Spleen (tissue), 11 donors: ENCODE results near the gene NARS2. TPM values are rescaled to one million over a fixed set of nuclear protein-coding genes. Genes with fewer than 3 reads are reported as not detected.

ENCODE experiments used
- DNase-seq: peaks from one replicate; pipeline ENCODE4 v3.0.0-alpha.2; 2020
- H3K27ac ChIP-seq, 8 donors: fragments of 200-600 bp; sonication (generic) in 7 of 8; 1 replicate in 4 of 8; 2 replicates in 4 of 8; pipeline versions ENCODE4 v1.5.0 to v1.8.0; 2016 to 2021; ENCODE audit warnings: inconsistent platforms in 4 of 8, mild to moderate bottlenecking in 4 of 8, moderate library complexity in 1 of 8
- H3K27me3 ChIP-seq, 7 donors: fragments of 200-600 bp; sonication (generic) in 6 of 7; replicated peaks in 1 of 7; 1 replicate in 4 of 7; 2 replicates in 3 of 7; pipeline versions ENCODE4 v1.5.0 to v1.8.0; 2016 to 2021; ENCODE audit warnings: inconsistent platforms in 3 of 7, mild to moderate bottlenecking in 1 of 7
- H3K36me3 ChIP-seq, 6 donors: fragments of 200-600 bp; sonication (generic) in 5 of 6; 1 replicate in 4 of 6; 2 replicates in 2 of 6; pipeline versions ENCODE4 v1.5.0 to v1.8.0; 2016 to 2021; ENCODE audit warnings: inconsistent platforms in 2 of 6
- H3K4me1 ChIP-seq, 6 donors: fragments of 200-600 bp; sonication (generic) in 5 of 6; 1 replicate in 3 of 6; 2 replicates in 3 of 6; pipeline versions ENCODE4 v1.5.0 to v1.8.0; 2016 to 2021; ENCODE audit warnings: inconsistent platforms in 3 of 6
- H3K4me3 ChIP-seq, 8 donors: fragments of 200-600 bp; sonication (generic) in 7 of 8; 1 replicate in 4 of 8; 2 replicates in 4 of 8; pipeline versions ENCODE4 v1.5.0 to v1.8.0; 2016 to 2021; ENCODE audit warnings: inconsistent platforms in 4 of 8, mild to moderate bottlenecking in 4 of 8, moderate library complexity in 2 of 8
- H3K9me3 ChIP-seq, 8 donors: fragments of 200-600 bp; sonication (generic) in 7 of 8; 1 replicate in 4 of 8; 2 replicates in 4 of 8; pipeline versions ENCODE4 v1.5.0 to v1.8.0; 2016 to 2021; ENCODE audit warnings: inconsistent platforms in 4 of 8
- POLR2A ChIP-seq, 3 donors: fragments of 450-650 bp; IDR thresholded peaks; one replicate each; pipeline ENCODE4 v1.5.1; 2017; ENCODE audit warnings: antibody characterized with exemption in 3 of 3, mild to moderate bottlenecking in 1 of 3
- POLR2AphosphoS5 ChIP-seq, 3 donors: sonication (generic); formaldehyde crosslinking; IDR thresholded peaks; one replicate each; pipeline ENCODE4 v1.5.1; 2017; ENCODE audit warnings: antibody characterized with exemption in 3 of 3
- WGBS, 5 donors: extraction: QIAGEN DNeasy Blood & Tissue Kit in 3 of 5; methylation state at CpG; one replicate each; pipeline versions ENCODE4 v1.1.5 to v1.1.7; 2013 to 2018; 5-methylcytosine and 5-hydroxymethylcytosine counted together
- intact Hi-C: fragments of 100-400 bp; cut with DNase I; formaldehyde crosslinking; loops from one replicate; pipeline ENCODE4 v1.15.0; 2023; ENCODE audit warnings: low total_unique reads
- polyA plus RNA-seq, 3 donors: library from polyadenylated mRNA; stranded (reverse); fragments of 200-250 nt; gene quantifications; one replicate each; pipeline ENCODE4 v1.2.1, GENCODE V29; 2013
- total RNA-seq, 7 donors: library from RNA; depleted of rRNA in 3 of 7; stranded (reverse); fragments of >200 nt in 3 of 7; fragmentation: NEBNext Ultra II Directional in 4 of 7; extraction: Animal tissue kit (Norgen Biotek cat#: 25700) in 4 of 7; gene quantifications; one replicate each; pipeline versions ENCODE4 v1.1.0 to v1.2.1, GENCODE V29; 2016 to 2021
- TF ChIP-seq, protein P1 (sequence below), 11 experiments: fragments of 200-600 bp in 7 of 11; fragments of 450-650 bp in 4 of 11; sonication (generic) in 4 of 11; IDR thresholded peaks in 8 of 11; conservative IDR thresholded peaks in 3 of 11; 1 replicate in 7 of 11; 2 replicates in 4 of 11; pipeline versions ENCODE4 v1.4.0 to v1.8.0; 2016 to 2021; ENCODE audit warnings: antibody characterized with exemption in 11 of 11, inconsistent platforms in 4 of 11, mild to moderate bottlenecking in 1 of 11
- donor health status: healthy with polysubstance abuse.
- donor health status: DM: no; HTN: no; CAD: no; lungs with moderate emphysema.
- donor health status: DM: no; HTN: no; CAD: no.
- donor health status: Bipolar disorder and iron deficiency.
- donor health status: healthy.
- donor health status: DM: no; HTN: no; CAD: no.
- donor health status: DM: yes; HTN: yes; CAD: no.

NARS2 gene
- total and polyA plus RNA-seq, 10 donors: 11.2 to 19.7 (median 14.6) TPM

DNA sequence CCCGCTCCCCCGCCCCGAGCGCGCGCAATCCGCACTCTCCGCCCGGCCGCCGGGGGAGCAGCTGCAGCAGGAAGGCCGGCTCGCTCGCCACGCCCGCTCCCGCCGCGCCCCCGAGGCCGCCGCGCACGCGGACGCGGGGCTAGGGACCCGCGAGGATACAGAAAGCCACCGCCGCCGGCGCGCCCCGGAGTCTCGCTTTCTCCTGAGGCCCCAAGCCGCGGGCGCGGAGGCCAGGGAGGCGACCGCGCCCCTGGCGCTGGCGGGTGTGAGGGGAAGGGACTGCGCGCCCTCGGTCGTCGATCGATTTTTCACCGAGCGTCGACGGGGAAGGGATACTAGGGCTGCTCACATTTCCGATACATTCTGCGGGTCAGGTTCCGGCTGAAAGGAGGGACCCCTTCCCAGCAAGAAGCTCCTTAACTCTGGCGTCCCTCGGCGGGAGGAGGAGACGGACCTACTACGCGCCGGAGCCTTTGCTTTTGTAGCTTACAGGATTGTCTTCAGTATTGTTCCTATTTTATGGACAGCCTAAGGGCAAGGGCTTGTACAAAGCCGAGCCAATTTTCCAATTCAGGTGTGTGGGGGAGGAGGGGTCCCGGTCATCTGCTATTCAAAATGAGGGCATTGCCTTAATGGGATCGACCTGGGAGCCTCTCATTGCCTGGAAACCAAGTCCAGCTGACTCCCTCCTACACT lies 156.6 kb downstream of the NARS2 start:
- WGBS, 5 donors: 0 to 1% (median 1%) methylated on average over 41 to 68 of the region's 68 CpGs
- Histone ChIP-seq H3K9me3 (no peaks in the 10 kb centered on the region), H3K4me3 (peak overlapping the region; percentile 45 to 81 (median 66)), H3K27me3 (no peaks in the 10 kb centered on the region), H3K4me1 (peaks cover 8 to 74% (median 59%) of the 10 kb centered on the region in 6 donors), H3K27ac (peak overlapping the region; percentile 30 to 100 (median 98)), H3K36me3 (no peaks in the 10 kb centered on the region)
- intact Hi-C loops: loop anchor here (5.0 kb wide), 1 partner anchor 144 kb away; no protein-coding TSS in a partner anchor
- TF ChIP-seq POLR2A (IDR thresholded peaks at IDR 0.05) (peak in 2 of 3 donors; percentile 3 to 44), POLR2AphosphoS5 (IDR thresholded peaks at IDR 0.05) (peak; percentile 77 to 86 (median 84))
- TF ChIP-seq, protein P1, sequence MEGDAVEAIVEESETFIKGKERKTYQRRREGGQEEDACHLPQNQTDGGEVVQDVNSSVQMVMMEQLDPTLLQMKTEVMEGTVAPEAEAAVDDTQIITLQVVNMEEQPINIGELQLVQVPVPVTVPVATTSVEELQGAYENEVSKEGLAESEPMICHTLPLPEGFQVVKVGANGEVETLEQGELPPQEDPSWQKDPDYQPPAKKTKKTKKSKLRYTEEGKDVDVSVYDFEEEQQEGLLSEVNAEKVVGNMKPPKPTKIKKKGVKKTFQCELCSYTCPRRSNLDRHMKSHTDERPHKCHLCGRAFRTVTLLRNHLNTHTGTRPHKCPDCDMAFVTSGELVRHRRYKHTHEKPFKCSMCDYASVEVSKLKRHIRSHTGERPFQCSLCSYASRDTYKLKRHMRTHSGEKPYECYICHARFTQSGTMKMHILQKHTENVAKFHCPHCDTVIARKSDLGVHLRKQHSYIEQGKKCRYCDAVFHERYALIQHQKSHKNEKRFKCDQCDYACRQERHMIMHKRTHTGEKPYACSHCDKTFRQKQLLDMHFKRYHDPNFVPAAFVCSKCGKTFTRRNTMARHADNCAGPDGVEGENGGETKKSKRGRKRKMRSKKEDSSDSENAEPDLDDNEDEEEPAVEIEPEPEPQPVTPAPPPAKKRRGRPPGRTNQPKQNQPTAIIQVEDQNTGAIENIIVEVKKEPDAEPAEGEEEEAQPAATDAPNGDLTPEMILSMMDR (IDR thresholded peaks at IDR 0.05 in 8 of 11, conservative IDR thresholded peaks at IDR 0.05 in 3 of 11): peak in 3 of 11 experiments; percentile 16 to 55 (median 27)
- DNase-seq: peak; percentile 96

DNA sequence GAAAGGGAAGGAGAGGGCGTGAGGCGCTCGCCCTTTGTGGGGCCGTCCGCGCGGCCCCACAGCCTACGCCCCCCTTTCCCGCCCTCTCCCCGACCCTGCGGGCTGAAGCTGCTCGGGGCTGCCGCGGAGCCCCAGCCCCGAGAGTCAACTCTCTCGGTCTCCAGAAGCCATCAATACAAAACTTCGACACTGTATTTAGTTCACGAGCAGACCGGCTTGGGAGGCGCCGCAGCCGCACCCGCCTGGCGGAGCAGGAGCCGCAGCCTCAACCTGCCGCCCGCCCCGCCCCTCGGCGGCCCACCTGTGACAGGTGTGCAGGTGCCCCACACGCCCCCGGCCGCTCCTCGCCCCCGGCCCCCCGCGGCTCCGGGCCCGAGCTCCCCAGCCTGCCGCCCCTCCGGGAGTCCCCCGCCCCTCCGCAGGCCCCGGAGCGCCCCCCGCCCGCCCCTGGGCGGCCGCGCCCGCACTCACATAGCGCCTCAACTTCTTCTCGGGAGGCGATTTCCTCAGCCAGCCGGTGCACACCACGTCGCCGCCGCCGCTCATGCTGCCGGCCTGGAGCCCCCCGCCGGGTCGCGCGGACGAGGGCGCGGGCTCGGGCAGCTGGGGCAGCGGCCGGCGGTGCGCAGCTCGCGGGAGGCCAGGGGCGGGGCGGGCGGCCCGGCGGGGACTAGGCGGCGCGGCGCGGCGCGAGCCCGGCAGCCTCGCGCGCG lies 157.3 kb downstream of the NARS2 start, which contains the start of gene GAB2:
TSS of gene GAB2 (minus strand) at position 646 of the 713 bp plus-strand sequence. CDS start at position 546, 100 bp downstream.
- intact Hi-C loops: loop anchor here (5.0 kb wide), 1 partner anchor 145 kb away; no protein-coding TSS in a partner anchor
- Histone ChIP-seq H3K27ac (peak within 1 kb of the TSS; percentile 92 to 100 (median 98)), H3K9me3 (no peaks in the 10 kb centered on the region), H3K27me3 (no peaks in the 10 kb centered on the region), H3K4me1 (peaks cover 8 to 81% (median 59%) of the 10 kb centered on the region in 6 donors), H3K36me3 (no peaks in the 10 kb centered on the region), H3K4me3 (peak within 1 kb of the TSS; percentile 58 to 81 (median 73))
- TF ChIP-seq POLR2A (IDR thresholded peaks at IDR 0.05): peak in 1 of 3 donors; percentile 12
- TF ChIP-seq POLR2AphosphoS5 (IDR thresholded peaks at IDR 0.05): no peak
- TF ChIP-seq, protein P1 (IDR thresholded peaks at IDR 0.05 in 8 of 11, conservative IDR thresholded peaks at IDR 0.05 in 3 of 11): peak in 2 of 11 experiments; percentile 30 to 33
- peak; percentile 92 for DNase-seq
- WGBS, 5 donors: 0 to 3% (median 1%) methylated on average over 14 to 93 of the region's 93 CpGs

DNA sequence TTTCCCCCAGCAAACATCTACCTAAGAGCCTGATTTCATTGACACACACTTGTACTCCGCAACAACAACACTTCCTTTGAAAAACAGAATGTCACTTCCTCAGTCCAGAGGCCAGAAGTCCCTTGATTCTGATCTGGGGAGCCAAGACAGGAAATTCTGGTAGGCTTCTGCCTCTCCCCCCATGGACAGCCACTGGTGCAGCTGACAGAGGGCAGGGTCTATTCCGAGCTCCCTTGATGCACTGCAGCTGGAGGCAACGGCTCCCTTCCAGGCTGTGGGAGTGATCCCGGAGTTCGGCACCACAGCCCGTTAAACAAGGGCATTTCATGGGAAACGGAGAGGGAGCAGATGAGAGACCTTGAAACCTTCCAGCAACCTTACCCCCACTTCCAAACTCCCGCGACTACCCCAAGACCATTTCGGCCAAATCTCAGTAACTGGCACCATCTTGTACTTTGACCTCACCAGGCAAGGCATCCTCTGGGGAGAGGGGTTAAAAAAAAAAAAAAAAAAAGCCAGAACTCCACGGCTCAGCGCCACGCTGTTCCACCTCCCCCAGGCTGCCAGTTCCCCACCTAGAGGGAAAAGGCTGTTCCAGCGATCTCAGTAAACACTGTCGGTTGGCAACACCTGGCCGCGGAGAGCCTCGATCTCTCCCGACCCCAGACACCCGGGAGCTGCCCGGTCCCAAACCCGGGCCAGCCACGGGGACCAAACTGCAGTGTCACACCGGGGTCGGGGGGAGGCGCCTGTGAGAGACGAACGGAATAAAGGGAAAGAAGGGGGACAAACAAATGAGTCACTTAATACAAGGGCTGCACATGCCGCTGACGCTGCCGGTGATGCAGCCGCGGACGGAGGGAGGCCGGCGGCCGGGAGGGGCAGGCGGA lies 158.1 kb downstream of the NARS2 start:
- intact Hi-C loops: loop anchor here (5.0 kb wide), 1 partner anchor 146 kb away; no protein-coding TSS in a partner anchor
- 1 to 4% (median 2%) methylated on average over 37 to 38 of the region's 38 CpGs for WGBS, 5 donors
- peaks cover 8 to 84% (median 59%) of the 10 kb centered on the region in 6 donors for H3K4me1 ChIP-seq

More for the DNA sequence above, 158.1 kb downstream of the NARS2 start:
- H3K9me3 ChIP-seq: no peaks in the 10 kb centered on the region
- TF ChIP-seq POLR2A (IDR thresholded peaks at IDR 0.05) (peak in 2 of 3 donors; percentile 47 to 52), POLR2AphosphoS5 (IDR thresholded peaks at IDR 0.05) (peak; percentile 92 to 95 (median 93))
- TF ChIP-seq, protein P1 (IDR thresholded peaks at IDR 0.05 in 8 of 11, conservative IDR thresholded peaks at IDR 0.05 in 3 of 11): peak; percentile 20 to 76 (median 51)
- no peaks in the 10 kb centered on the region for H3K27me3 ChIP-seq
- peak overlapping the region; percentile 92 to 100 (median 98) for H3K27ac ChIP-seq
- H3K4me3 ChIP-seq: peak overlapping the region; percentile 58 to 81 (median 73)
- no peaks in the 10 kb centered on the region for H3K36me3 ChIP-seq
- peak; percentile 95 for DNase-seq
